ENCODE data around the gene RNF130. TPM values are rescaled to one million over a fixed set of nuclear protein-coding genes. Genes with fewer than 3 reads are reported as not detected.

Gene RNF130
- total and polyA plus RNA-seq, 9 of the 15 experiments (the other 6 are each of a cell fraction or from before 2014, with no cell fraction given) = 5.8 to 39.4 (median 27.1) TPM

GRCh38 chr5:180107005-180107404 lies 35.4 kb upstream of the RNF130 start (continued):
- TF ChIP-seq TRIM28 (IDR thresholded peaks at IDR 0.05) (peak; percentile 77; the same call in 1 of the 2 replicates), ZNF133 (CRISPR knock-in tag; IDR thresholded peaks at IDR 0.05) (no peak), FOXP1 (CRISPR knock-in tag; IDR thresholded peaks at IDR 0.05) (no peak), TAF7 (tag; IDR thresholded peaks at IDR 0.05) (no peak), MEF2D (tag; conservative IDR thresholded peaks at IDR 0.05; ENCODE audit: low read depth) (no peak), ZNF586 (CRISPR knock-in tag; conservative IDR thresholded peaks at IDR 0.05) (no peak), TCF3 (CRISPR knock-in tag; IDR thresholded peaks at IDR 0.05) (no peak), RBM17 (IDR thresholded peaks at IDR 0.05; ENCODE audit: borderline replicate concordance, low read depth, low read length) (no peak), ARNT (IDR thresholded peaks at IDR 0.05) (no peak), CEBPZ (IDR thresholded peaks at IDR 0.05; ENCODE audit: borderline replicate concordance, low read depth, low read length) (no peak), E2F6 (IDR thresholded peaks at IDR 0.05; ENCODE audit: borderline replicate concordance in 1 of 2, extremely low read depth in 1 of 2, insufficient read depth in 1 of 2, insufficient read length in 1 of 2, low read depth in 1 of 2, low read length in 1 of 2, poor library complexity in 1 of 2, severe bottlenecking in 1 of 2) (no peak), EHMT2 (IDR thresholded peaks at IDR 0.05) (no peak), ZNF395 (CRISPR knock-in tag; IDR thresholded peaks at IDR 0.05) (0 out of 2 replicates have a peak, but pooled peaks have one; percentile 42), ZNF583 (CRISPR knock-in tag; IDR thresholded peaks at IDR 0.05) (no peak), HDAC8 (tag; IDR thresholded peaks at IDR 0.05) (no peak), FOSL1 (tag; conservative IDR thresholded peaks at IDR 0.05) (no peak), HLTF (IDR thresholded peaks at IDR 0.05) (no peak), ZNF3 (CRISPR knock-in tag; IDR thresholded peaks at IDR 0.05) (no peak), HDAC2 (IDR thresholded peaks at IDR 0.05) (peak; percentile 19; the same call in 1 of the 2 replicates), EP400 (IDR thresholded peaks at IDR 0.05) (no peak; the same call in 1 of the 2 replicates), ZNF263 (CRISPR knock-in tag; IDR thresholded peaks at IDR 0.05; ENCODE audit: borderline replicate concordance) (no peak), SMARCE1 (IDR thresholded peaks at IDR 0.05) (no peak), CTCF (IDR thresholded peaks at IDR 0.05 in 2 of 3, conservative IDR thresholded peaks at IDR 0.05 in 1 of 3; ENCODE audit: insufficient read depth in 2 of 3, low read depth in 1 of 3, low read length in 3 of 3) (no peak), ZNF282 (CRISPR knock-in tag; IDR thresholded peaks at IDR 0.05) (no peak)
